ENCODE results near the gene BCOR.

GRCh38 chrX:40006106-40007017 lies 91.4 kb downstream of the BCOR start:
- TF ChIP-seq CTCF (conservative IDR thresholded peaks at IDR 0.05; ENCODE audit: low read depth, low read length) (no peak), EZH2 (IDR thresholded peaks at IDR 0.05; ENCODE audit: low read length, unreplicated experiment) (no peak)
